Hepatocyte (in vitro differentiated cells): ENCODE measurements around the gene CSTPP1.

Experiments used
- CTCF ChIP-seq: fragments of 200-600 bp; sonication (generic); IDR thresholded peaks from 2 replicates; pipeline ENCODE4 v1.5.1; 2016; ENCODE audit warnings: antibody characterized with exemption, mild to moderate bottlenecking; ENCODE audit not compliant: poor library complexity
- EZH2phosphoT487 ChIP-seq: fragments of 200-600 bp; sonication (generic); IDR thresholded peaks from one replicate; pipeline ENCODE4 v1.6.1; 2018; ENCODE audit warnings: antibody characterized with exemption, mild to moderate bottlenecking, low read depth, moderate library complexity; ENCODE audit not compliant: unreplicated experiment, severe bottlenecking

GRCh38 chr11:46896719-46897406 is 39.7 kb upstream of the CSTPP1 start:
- peak; percentile 43 for TF ChIP-seq CTCF
- no peak for TF ChIP-seq EZH2phosphoT487
